Kidney capillary endothelial cell (primary cell): ENCODE measurements around the gene PLA2G15.

ENCODE experiments used
- DNase-seq: peaks from one replicate; pipeline ENCODE4 v3.0.0-alpha.2; 2018; ENCODE audit warnings: low spot score

Gene PLA2G15, protein sequence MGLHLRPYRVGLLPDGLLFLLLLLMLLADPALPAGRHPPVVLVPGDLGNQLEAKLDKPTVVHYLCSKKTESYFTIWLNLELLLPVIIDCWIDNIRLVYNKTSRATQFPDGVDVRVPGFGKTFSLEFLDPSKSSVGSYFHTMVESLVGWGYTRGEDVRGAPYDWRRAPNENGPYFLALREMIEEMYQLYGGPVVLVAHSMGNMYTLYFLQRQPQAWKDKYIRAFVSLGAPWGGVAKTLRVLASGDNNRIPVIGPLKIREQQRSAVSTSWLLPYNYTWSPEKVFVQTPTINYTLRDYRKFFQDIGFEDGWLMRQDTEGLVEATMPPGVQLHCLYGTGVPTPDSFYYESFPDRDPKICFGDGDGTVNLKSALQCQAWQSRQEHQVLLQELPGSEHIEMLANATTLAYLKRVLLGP

DNA sequence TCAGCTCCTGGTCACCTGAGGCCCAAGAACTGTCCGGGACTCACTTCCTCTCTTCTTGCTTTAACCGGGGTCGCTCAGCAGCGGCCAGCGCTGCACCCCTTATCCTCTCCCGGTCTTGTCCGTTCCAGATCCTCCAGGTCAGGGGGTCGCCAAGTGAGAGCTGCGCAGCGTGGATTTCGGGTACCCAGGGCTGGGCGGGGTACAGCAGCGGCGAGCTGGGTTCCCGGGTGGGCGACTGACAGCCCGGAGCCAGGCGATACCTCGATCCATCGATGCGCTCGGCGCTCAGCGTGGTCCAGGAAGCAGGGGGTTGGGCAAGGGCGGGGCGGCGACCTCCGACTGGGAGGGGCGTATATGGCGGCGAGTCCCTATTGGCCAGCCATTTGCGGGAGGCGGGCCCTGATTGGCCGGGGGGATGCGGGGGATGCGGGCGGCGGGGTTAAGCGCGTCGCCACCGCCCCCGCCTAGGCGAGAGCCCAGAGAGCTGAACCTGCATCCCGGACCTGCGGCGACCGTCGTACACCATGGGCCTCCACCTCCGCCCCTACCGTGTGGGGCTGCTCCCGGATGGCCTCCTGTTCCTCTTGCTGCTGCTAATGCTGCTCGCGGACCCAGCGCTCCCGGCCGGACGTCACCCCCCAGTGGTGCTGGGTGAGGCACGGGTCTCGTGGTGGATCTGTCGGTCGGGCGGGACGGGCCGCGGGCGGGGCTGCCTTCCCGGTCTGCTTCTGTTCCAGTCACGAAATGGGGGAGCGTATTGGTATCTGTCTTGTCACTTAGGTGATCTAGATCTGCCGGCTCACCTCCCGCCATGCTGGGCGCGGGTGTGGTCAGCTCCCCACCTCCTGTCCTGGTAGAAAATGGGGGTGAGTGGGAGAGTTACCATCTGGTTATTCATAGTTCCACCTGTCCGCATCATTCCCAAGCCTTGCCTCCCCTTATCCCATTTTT, at the start of gene PLA2G15:
TSS of gene PLA2G15 (plus strand) at position 471 of the 951 bp plus-strand sequence. CDS start at position 525, 54 bp downstream.
- DNase-seq = peak; percentile 87

DNA sequence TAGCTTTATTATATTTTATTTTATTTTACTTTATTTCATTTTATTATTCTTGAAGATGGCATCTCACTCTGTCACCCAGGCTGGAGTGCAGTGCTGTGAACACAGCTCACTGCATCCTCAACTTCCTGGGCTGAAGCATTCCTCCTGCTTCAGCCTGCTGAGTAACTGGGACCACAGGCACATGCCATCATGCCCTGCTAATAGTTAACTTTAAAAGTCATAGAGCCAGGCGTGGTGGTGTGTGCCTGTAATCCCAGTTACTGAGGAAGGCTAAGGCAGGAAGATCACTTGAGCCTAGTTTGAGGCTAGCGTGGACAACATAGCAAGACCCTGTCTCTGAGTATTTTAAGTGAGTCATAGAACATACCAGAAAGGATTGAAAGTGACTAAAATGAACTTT, 47.9 kb upstream of the PLA2G15 start:
- no peak for DNase-seq

DNA sequence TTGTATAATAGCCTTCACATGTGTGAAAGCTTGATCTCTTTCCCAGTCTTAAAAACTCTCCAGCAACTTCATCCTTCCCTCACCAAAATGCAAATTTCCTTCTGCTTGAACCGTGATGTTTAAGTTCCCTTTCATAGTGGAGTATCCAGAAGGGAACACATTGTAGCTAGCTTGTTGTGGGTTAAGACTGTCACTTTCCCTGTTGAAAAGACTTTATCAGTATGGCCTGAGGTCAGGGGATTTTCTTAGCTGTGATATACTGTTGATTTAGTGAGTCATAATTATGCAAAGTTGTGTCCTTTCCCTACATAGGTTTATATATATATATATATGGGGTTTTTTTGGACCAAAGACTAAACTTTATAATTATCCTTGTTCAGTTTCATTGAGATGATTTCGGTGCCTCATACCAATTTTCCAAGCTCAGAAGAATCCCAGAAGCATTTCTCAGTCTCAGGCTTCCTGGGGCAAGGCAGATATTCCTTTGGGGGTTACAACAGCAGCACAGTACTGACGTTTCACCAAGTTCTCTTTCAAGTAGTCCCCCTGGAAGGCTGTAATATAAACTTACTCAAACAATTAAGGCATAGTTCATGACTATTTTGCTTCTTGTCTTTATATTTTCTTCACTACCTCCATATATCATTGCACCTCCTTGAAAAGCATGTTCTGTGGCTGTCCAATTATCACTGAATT, 44.9 kb upstream of the PLA2G15 start:
- no peak for DNase-seq

DNA sequence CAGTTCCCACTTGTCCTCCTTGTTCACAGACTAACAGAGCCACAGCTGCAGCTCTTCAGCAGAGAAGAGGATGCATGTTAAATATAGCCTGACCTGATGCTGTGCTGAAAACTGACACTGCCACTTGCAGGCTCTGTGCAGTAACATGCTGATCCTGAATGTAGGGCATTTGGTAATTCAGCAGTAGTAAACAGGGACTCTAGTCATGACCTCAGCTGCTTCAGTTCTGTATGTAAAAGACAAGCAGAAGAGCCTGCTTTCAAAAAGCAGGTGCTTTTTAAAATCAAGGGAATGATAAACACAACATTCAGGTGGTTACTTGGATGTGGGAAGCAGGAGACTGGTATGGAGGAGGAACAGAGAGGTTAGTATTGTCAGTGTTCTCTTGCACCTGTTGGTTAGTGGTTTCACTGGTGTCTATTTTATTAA, 43.1 kb upstream of the PLA2G15 start:
- DNase-seq = no peak

DNA sequence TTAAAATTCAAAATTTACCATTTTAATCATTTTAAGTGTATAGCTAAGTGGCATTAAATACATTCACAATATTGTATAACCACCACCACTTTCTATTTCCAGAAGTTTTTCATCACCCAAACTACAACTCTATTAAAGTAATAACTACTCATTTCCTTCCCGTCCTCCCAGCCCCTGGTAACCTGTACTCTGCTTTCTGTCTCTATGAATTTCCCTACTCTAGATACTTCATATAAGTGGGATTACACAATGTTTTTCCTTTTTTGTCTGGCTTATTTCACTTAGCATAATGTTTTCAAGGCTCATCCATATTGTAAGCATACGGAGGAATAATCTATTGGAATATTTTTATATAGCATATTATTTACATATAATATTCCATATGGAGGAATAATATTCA, 38.9 kb upstream of the PLA2G15 start:
- DNase-seq = no peak

DNA sequence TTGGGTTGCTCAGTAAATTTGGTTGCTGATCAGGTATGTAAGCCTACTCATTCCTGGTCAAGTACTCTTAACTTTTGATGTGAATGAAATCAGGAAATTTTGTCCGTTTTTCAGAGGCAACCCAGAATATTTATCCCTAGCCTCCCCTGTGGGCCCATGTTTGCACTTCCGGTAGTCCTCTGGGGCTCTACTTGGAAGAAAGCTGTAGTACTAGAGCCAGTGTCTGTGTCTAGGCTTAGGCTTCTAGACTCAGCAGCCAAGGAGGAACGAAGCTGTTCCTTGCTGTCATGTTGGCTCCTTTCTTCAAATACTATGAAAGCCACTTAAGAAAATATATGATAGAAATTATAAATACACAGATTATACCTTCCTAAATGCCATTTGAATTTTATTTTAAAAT, 30.4 kb upstream of the PLA2G15 start:
- DNase-seq = no peak

DNA sequence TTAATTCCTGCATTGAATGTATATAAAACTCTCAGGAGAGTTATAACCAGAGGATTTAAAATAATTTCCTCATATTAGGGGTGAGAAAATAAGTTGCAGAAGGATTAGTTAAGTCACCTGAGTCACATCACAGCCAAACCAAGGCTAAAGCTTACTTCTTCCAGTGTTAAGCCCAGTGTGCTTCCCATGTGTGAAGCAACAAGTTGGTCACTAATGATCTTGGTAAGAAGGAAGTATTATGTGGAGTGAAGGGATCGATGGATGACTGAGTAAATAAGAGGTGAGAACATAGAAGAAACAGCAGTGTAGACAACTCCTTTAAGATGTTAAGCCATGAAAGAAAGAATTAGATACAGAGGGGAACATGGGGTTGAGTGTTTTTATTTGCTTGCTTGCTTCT, 29.9 kb upstream of the PLA2G15 start:
- no peak for DNase-seq

DNA sequence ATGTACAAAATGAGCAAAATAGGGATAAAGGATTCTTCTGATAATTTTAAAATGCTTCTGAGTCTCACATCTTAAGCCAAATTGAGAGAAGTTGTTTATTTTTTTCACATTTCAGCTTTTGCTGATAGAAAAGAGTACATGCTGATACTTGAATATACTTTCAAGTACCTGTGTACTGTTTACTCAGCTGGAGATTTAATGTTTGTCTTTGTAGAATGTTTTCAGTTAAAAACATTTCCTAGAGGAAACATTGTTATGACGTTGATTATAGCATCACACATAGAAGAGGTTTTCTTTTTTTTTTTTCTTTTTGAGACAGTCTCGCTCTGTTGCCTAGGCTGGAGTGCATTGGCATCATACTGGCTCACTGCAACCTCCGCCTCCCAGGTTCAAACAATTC, 28.9 kb upstream of the PLA2G15 start:
- no peak for DNase-seq

DNA sequence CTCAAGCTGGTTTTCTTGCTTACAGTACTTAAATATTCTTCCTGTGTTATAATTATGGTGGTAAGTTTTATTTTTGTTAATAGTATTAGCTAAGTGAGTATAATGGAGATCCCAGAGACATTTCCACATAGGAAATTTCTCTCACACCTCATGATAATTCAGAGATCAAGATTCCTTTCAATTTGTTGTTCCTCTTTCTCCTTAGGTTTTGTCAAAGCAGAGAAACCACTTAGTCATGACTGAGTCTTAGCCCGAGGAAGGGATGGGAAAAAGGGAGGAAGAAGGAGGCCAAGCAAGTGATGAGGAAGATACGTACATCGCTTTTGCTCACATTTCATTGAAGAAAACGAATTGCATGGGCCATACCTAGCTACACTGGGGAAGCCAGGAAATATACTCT, 27.7 kb upstream of the PLA2G15 start:
- DNase-seq = no peak

DNA sequence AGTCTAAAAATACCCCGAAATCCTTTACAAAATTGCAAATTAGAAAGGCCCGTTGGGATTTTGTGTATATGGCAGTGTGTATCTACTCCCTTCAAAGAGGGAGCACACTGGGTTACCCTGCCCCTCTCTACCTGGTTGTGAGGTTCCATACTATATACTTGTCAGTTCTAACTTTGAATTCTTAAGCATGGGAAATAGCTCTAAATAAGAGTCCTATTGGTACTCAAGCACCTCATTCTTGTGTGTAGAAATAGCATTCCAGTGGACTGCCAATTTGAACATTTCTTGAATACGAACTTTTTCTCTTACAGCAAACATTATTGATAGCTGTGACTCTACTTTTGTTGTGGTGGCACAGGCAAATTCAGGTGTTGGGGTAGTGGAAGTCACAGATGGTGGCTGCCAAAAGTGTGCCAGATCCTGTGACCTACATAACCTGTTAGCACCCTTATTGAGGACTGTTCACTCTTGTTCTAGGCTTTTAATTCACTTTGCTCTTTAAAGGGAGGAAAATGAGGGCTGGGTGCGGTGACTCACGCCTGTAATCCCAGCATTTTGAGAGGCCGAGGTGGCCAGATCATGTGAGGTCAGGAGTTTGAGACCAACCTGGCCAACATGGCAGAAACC, 25.3 kb upstream of the PLA2G15 start:
- no peak for DNase-seq

DNA sequence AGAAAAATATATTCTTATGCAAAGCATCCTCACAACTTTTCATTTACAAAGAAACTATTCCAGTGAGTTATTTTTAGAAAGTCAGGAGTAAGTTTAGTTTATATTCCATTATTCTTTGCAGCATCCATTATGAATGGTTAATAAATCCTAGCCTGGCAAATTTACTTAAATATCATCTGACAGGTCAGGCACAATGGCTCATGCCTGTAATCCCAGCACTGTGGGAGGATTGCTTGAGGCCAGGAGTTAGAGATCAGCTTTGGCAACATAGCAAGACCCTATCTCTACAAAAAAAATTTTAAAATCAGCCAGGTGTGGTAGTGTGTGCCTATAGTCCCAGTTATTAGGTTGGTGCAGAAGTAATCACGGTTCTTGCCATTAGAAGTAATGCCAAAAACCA, 22.1 kb upstream of the PLA2G15 start:
- DNase-seq = no peak

DNA sequence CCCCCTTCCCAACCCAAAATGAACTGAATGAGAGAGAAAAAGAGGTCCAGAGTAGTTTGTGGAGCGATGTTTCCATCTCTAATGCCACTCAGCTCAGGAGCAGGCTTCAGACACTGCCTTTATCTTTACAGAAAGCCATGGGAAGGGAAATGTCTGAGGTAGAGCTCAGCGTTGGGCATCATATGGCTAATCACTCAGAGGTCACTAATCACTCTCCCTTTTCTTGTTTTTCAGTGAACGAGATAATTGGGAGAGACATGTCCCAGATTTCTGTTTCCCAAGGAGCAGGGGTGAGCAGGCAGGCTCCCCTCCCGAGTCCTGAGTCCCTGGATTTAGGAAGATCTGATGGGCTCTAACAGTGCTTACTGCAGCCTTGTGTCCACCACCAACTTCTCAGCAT, 19.1 kb upstream of the PLA2G15 start:
- no peak for DNase-seq

DNA sequence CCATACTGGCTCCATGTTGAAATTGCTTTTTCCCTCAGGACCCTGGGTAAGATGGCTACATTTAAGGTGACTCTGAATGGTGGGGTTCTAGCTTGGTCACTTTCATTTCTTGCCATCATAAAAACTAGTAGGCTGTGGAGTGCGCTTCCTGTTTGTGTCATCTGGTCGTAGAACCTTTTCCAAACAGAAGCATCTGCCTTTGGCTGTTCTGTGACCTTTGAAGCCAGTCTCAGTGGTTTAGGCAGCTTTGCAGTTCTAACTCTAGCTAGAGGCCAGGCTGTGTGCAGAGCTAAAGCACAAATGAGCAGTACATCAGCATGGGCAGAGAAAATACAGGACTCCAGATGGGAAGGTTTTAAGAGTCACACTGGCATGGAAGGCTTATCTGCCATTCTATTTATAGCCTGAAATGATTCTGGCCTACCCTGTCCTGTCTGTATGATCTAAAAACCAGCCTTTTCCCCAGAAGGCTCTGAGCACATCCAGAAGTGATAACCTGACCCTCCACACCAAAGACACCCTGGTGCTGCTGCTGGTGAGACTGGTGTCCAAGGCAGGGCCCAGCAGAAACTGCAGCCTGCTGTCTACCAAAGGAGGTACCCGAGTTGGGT, 17.9 kb upstream of the PLA2G15 start:
- DNase-seq = no peak

DNA sequence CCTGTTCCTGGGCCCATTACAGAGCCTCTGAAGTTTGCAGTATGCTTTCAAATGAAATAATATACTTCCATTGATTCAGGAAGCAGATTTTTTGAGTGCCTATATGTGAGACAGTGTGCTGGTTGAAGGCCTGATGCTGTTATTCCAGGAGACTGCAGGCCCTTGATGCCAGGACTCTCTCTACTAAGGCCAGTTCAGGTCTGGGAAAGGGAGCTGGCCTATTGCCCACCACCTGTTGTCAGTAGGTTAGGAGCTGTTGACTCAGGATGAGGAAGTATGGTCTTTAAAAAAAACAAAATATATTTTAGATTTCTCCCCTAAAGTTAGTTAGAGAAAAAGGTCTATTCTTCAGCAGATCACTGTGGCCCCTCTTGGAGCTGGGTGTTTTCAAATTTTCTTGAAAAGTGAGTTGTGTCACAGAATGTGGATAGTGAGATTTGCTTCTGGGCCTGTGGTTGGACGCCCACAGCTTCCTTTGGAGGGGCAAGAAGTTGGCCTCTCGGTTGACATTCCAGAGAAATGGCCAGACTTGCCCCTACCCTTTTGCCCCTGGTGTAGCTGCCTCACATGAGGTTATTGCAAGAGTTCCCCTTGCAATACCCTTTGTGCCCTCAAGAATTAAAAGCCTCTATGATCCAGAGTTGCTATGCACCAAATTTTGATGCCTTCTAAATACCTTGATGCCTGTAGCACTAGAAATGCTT, 17.2 kb upstream of the PLA2G15 start:
- no peak for DNase-seq

DNA sequence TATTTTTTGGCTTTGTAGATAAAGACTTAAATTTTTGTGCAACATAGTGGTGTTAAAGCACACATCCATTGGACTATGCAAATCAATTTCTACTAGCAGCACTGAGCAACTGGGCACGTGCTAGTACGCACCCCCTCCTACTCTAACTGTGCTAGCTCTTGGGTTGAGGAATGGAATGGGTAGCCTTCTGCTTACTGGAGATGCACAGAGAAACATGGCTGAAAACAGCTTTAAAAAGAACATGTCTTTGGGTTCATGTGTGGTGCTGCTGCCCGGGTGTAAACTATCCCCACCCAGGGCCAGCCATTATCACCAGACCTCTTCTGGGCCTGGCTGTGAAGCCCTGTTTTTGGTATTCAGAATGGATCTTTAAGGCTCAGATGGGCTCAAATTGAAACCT, 16.5 kb upstream of the PLA2G15 start:
- DNase-seq = no peak

DNA sequence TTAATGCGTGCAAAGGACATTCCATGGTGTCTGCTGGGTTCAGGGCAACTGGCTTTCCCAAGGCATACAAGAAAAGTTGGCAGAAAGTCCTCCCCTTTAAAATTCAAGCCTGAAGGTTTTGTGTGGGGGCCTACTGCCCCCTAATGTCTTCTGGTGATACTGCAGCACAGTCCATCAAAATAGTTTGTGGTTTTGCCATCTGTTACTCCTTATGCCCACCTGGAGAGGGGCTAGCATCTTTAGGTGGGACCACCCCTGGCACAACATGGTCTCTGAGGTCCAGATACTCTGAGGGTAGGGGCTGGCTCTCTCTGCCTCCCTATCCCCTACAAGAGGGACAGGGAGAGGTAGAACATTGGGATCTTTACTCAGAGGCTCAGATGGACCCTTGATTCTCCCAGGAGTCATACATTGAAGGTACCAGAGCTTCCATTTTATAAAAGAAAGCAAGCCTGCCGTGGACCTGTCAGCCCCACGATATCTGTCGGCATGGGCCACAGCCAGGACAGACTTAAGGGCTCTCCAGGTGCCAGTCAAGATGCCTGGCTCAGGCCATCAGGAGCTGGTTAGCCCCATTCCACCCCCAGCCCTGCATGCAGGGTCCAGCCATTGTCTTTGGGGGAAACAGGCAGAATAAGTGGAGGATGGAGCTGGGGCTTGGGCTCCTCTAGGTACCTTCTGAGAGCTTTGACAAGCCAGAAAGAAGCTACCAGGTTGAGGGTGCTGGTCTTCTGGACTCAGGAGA, 15.6 kb upstream of the PLA2G15 start:
- peak; percentile 60 for DNase-seq

DNA sequence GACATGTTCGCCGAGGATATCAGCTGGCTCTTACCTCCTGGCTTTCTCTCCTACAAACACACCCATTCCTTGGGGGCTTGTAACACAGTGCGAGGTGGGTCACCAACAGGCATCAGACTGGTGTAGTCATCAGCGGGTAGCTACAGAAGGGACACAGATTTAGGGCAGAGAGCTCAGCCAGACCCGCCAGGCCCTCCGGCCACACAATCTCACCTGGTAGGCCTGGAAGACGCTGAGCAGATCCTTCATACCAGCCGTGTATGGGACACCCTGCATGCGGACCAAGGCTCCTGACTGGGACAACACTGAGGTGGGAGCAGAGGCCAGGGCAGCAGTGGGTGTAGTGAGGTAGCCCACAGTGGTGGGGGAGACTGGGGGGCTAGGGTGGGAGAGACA, 15.0 kb upstream of the PLA2G15 start:
- DNase-seq = no peak

DNA sequence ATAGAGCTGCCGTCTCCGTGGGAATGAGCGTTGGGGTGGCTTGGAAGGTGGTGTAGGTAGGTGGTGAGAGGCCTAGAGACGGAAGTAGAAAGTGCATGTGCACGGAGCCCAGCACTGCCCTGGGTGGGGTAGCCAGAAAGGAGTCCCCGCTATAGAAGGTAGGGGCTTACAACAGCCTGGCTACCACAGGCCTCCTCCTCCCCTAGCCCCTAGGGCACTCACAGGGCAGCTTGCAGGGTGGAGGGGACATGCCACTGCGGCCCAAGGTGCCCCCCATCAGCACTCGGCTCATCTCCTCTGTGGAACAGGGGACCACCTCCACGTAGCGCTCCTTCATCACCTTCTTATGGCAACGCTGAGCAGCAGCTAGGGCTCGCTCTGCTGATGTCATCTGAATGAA, 14.2 kb upstream of the PLA2G15 start:
- no peak for DNase-seq

DNA sequence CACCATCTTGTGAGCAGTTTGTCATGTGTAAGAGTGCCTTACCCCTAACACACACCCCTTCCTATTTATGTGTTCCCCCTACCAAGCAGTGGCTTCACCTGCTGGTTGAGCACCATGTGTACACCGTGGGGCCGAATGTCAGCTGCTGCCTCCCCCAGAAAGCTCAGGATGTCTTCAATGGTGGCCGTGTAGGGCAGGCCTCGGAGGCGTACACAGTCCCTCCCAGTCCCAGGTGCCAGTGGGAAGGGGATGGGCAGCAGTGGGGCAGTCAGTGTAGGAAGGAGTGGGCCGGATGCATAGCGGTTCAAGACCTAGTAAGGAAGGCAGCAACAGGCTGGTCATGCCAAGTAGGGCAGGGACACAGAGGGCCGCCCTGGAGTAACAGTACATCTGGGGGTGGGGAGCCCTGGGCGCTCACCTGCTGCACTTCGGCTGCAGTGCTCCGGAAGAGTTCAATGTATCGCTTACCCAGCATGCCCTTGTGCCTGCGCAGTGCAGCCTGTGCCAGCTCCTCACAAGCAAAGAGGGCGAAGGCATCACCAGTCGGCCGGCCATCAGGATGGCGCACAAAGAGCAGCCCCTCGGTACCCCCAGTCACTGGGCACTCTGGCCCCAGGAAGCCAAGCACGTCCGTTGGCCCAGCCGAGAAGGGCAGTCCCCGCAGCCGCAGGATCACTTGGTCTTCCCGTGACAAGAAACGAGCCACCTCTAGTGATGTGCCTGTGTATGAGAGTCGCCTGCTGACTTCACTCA, 13.6 kb upstream of the PLA2G15 start:
- no peak for DNase-seq
